ENCODE measurements around the gene CALCOCO2. TPM values are rescaled to one million over a fixed set of nuclear protein-coding genes. Genes with fewer than 3 reads are reported as not detected.

Gene CALCOCO2
- total and polyA plus RNA-seq, 9 donors = 22.4 to 49.1 (median 44.2) TPM

DNA sequence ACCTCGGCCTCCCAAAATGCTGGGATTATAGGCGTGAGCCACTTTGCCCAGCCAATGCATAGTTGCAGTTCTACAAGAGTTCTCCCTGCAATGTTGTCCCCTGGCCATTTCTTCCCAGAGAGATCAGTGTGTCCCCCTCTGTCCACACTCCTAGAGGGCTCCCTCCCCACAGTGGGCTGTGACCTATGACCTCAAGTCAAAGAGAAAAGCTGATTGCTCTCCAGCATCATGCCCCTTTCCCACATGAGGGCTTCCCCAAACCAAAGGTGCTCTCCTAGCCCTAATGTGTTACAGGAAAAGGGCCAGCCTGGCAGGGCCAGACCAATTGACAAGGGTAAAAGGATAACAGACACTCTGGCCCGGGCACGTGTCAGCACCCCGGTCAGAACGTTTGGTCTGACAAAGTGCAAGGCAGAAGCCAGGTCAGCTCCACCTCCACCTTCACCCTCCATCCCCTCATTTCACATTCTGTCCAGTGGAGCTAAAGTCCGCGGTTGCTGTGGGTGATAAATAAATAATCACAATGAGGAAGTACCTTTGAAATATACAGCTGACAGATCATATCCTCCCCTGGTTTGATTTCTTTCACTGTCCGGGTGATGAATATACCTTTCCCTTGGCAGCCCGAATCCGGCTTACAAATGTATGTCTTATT lies 31.6 kb upstream of the CALCOCO2 start:
- no peak overlapping the region for H3K4me3 ChIP-seq (ENCODE audit: low read length)
- no peaks in the 10 kb centered on the region for H3K36me3 ChIP-seq (ENCODE audit: control insufficient read depth, insufficient read depth, low read length)
- no peaks in the 10 kb centered on the region for H3K9me3 ChIP-seq (replicated peaks; ENCODE audit: control insufficient read depth, low read depth, low read length)
- peaks cover 9% of the 10 kb centered on the region for H3K4me1 ChIP-seq (ENCODE audit: control insufficient read depth, insufficient read depth, low read length)
- 85% methylated on average over 8 of the region's 11 CpGs for WGBS (ENCODE audit: insufficient coverage)
- DNase-seq = no peak
- H3K27me3 ChIP-seq (ENCODE audit: control insufficient read depth, insufficient read depth, low read length) = peaks cover 32% of the 10 kb centered on the region
- no peak overlapping the region for H3K27ac ChIP-seq (ENCODE audit: low read length)

GRCh38 chr17:48800626-48801217 lies 30.1 kb upstream of the CALCOCO2 start:
- Histone ChIP-seq H3K9me3 (replicated peaks; ENCODE audit: control insufficient read depth, low read depth, low read length) (no peaks in the 10 kb centered on the region), H3K4me1 (ENCODE audit: control insufficient read depth, insufficient read depth, low read length) (peaks cover 9% of the 10 kb centered on the region), H3K27me3 (ENCODE audit: control insufficient read depth, insufficient read depth, low read length) (peaks cover 37% of the 10 kb centered on the region), H3K4me3 (ENCODE audit: low read length) (no peak overlapping the region), H3K36me3 (ENCODE audit: control insufficient read depth, insufficient read depth, low read length) (no peaks in the 10 kb centered on the region), H3K27ac (ENCODE audit: low read length) (no peak overlapping the region)
- DNase-seq = no peak
- WGBS (ENCODE audit: insufficient coverage) = 58% methylated on average over 3 of the region's 5 CpGs

DNA sequence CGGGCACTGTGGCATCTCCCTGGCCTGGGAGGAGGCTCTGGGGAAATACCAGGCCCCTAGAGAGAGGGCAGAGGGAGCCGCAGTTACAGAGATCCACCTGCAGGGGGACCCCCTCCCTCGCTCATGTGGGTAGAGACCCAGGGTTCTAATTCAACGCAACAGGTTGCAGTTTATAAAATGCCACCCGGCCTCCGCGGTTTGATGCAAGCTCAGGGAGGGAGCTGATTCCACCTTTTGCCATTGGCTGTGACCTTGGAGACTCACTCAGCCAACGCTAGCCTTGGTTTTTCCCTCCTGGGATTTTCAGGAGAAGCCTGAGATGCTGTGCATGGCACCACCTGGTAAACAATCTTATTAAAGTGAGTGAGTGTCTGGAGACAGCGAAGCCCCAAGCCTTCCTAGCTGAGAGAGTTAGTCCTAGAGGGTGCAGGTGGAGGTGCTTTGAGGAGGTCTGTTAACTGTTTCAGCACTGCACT lies 25.9 kb upstream of the CALCOCO2 start:
- H3K27me3 ChIP-seq (ENCODE audit: control insufficient read depth, insufficient read depth, low read length) = peaks cover 28% of the 10 kb centered on the region
- H3K27ac ChIP-seq (ENCODE audit: low read length) = no peak overlapping the region
- H3K4me1 ChIP-seq (ENCODE audit: control insufficient read depth, insufficient read depth, low read length) = peaks cover 9% of the 10 kb centered on the region
- no peak overlapping the region for H3K4me3 ChIP-seq (ENCODE audit: low read length)
- DNase-seq = no peak
- H3K36me3 ChIP-seq (ENCODE audit: control insufficient read depth, insufficient read depth, low read length) = no peaks in the 10 kb centered on the region
- WGBS (ENCODE audit: insufficient coverage) = 1% methylated on average over 7 of the region's 9 CpGs
- no peaks in the 10 kb centered on the region for H3K9me3 ChIP-seq (replicated peaks; ENCODE audit: control insufficient read depth, low read depth, low read length)

DNA sequence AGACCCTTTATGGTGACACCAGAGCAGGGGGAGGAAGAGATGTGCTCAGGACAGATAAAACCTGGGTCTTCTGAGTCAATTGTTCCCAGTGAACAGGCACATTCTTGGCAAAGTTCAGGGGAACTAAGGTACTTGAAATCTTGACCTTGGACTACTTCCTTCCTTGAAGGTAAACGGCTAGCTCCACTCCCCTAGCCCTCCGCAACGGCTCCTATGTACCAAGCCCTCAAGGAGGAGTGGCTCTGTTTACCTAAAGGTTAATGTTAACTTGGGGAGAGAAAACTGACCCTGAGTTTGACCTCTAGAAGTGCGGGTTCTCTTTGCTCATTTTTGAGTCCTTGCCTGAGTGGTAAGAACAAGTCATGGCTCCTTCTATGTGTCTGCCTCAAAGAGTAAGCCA lies 21.7 kb upstream of the CALCOCO2 start:
- no peak for DNase-seq
- 83% methylated on average over 1 of the region's 4 CpGs for WGBS (ENCODE audit: insufficient coverage)
- H3K27ac ChIP-seq (ENCODE audit: low read length) = no peak overlapping the region
- no peaks in the 10 kb centered on the region for H3K9me3 ChIP-seq (replicated peaks; ENCODE audit: control insufficient read depth, low read depth, low read length)
- H3K36me3 ChIP-seq (ENCODE audit: control insufficient read depth, insufficient read depth, low read length) = no peaks in the 10 kb centered on the region
- H3K4me1 ChIP-seq (ENCODE audit: control insufficient read depth, insufficient read depth, low read length) = no peaks in the 10 kb centered on the region
- H3K4me3 ChIP-seq (ENCODE audit: low read length) = no peak overlapping the region
- peaks cover 30% of the 10 kb centered on the region for H3K27me3 ChIP-seq (ENCODE audit: control insufficient read depth, insufficient read depth, low read length)

DNA sequence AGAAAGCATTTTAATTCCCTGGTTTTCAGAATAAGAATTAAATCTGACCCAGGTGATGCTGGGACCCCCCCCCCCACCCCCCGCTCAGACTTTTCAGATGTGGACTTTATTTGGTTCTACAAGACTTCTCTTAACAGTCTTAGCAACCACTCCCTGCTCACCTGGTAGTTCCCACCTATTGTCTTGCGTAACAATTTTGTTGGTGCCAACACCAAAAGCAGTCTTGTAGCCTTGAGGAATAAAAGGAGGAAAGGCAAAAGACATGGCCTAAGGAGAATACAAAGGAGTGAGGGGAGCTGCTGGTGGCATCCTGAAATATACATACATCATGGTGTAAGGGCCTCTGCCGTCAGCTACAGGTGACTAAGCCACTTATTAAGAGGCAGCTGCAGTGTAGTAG lies 18.8 kb upstream of the CALCOCO2 start:
- peaks cover 40% of the 10 kb centered on the region for H3K27me3 ChIP-seq (ENCODE audit: control insufficient read depth, insufficient read depth, low read length)

DNA sequence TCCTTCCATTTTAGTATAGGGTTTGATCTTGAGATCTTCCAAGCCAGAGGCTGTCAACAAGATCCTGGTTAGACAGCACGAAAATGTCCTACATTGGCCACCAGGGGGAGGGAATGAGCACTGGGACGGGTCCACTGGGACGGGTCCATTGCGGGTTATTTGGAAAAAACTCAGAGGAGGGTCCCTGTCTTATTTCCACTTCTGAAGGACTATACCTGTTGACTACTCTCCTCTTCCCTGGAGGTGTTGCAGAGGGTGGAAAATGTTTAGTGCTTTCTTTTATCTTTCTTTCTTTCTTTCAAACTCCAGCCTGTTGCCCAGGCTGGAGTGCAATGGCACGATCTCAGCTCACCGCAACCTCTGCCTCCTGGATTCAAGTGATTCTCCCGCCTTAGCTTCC lies 16.3 kb upstream of the CALCOCO2 start:
- no peak for DNase-seq
- Histone ChIP-seq H3K36me3 (ENCODE audit: control insufficient read depth, insufficient read depth, low read length) (no peaks in the 10 kb centered on the region), H3K4me1 (ENCODE audit: control insufficient read depth, insufficient read depth, low read length) (peaks cover 10% of the 10 kb centered on the region), H3K4me3 (ENCODE audit: low read length) (no peak overlapping the region), H3K9me3 (replicated peaks; ENCODE audit: control insufficient read depth, low read depth, low read length) (no peaks in the 10 kb centered on the region), H3K27ac (ENCODE audit: low read length) (no peak overlapping the region), H3K27me3 (ENCODE audit: control insufficient read depth, insufficient read depth, low read length) (peaks cover 59% of the 10 kb centered on the region)
- WGBS (ENCODE audit: insufficient coverage) = 51% methylated on average over 4 of the region's 7 CpGs

More for the DNA sequence above, 18.8 kb upstream of the CALCOCO2 start:
- WGBS (ENCODE audit: insufficient coverage) = 100% methylated on average over 1 of the region's 3 CpGs
- Histone ChIP-seq H3K4me1 (ENCODE audit: control insufficient read depth, insufficient read depth, low read length) (peaks cover 6% of the 10 kb centered on the region), H3K27ac (ENCODE audit: low read length) (no peak overlapping the region), H3K9me3 (replicated peaks; ENCODE audit: control insufficient read depth, low read depth, low read length) (no peaks in the 10 kb centered on the region), H3K36me3 (ENCODE audit: control insufficient read depth, insufficient read depth, low read length) (no peaks in the 10 kb centered on the region), H3K4me3 (ENCODE audit: low read length) (no peak overlapping the region)
- DNase-seq = no peak

DNA sequence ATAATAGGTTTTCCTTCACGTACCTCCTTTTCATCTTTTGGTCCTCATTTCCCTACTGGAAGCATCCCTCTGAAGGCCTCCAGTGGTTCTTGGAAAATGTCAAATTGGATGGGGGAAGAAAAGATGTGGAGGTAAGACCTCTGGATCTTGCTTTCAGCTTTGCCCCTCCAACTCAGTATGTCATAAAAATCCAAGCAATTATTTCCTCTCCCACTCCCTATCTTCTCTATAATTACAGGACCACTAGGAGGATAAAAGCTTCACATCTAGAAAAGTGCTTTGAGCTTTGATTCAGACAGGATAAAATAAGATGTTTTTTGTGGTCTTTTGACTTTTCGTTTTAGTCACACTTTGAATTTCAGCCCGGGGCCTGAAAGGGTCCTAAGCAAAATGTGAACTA lies 15.5 kb upstream of the CALCOCO2 start:
- peaks cover 64% of the 10 kb centered on the region for H3K27me3 ChIP-seq (ENCODE audit: control insufficient read depth, insufficient read depth, low read length)
- no peak for DNase-seq
- peaks cover 10% of the 10 kb centered on the region for H3K4me1 ChIP-seq (ENCODE audit: control insufficient read depth, insufficient read depth, low read length)
- H3K4me3 ChIP-seq (ENCODE audit: low read length) = no peak overlapping the region
- no peaks in the 10 kb centered on the region for H3K36me3 ChIP-seq (ENCODE audit: control insufficient read depth, insufficient read depth, low read length)
- 55% methylated on average over 2 of the region's 3 CpGs for whole genome bisulfite sequencing (ENCODE audit: insufficient coverage)
- H3K9me3 ChIP-seq (replicated peaks; ENCODE audit: control insufficient read depth, low read depth, low read length) = no peaks in the 10 kb centered on the region
- no peak overlapping the region for H3K27ac ChIP-seq (ENCODE audit: low read length)

GRCh38 chr17:48816438-48816773 lies 14.4 kb upstream of the CALCOCO2 start:
- no peaks in the 10 kb centered on the region for H3K9me3 ChIP-seq (replicated peaks; ENCODE audit: control insufficient read depth, low read depth, low read length)
- peaks cover 63% of the 10 kb centered on the region for H3K27me3 ChIP-seq (ENCODE audit: control insufficient read depth, insufficient read depth, low read length)
- no peak overlapping the region for H3K27ac ChIP-seq (ENCODE audit: low read length)
- no peaks in the 10 kb centered on the region for H3K36me3 ChIP-seq (ENCODE audit: control insufficient read depth, insufficient read depth, low read length)
- 4% methylated on average over 7 of the region's 7 CpGs for WGBS (ENCODE audit: insufficient coverage)
- DNase-seq = no peak
- no peak overlapping the region for H3K4me3 ChIP-seq (ENCODE audit: low read length)
- H3K4me1 ChIP-seq (ENCODE audit: control insufficient read depth, insufficient read depth, low read length) = peaks cover 10% of the 10 kb centered on the region

DNA sequence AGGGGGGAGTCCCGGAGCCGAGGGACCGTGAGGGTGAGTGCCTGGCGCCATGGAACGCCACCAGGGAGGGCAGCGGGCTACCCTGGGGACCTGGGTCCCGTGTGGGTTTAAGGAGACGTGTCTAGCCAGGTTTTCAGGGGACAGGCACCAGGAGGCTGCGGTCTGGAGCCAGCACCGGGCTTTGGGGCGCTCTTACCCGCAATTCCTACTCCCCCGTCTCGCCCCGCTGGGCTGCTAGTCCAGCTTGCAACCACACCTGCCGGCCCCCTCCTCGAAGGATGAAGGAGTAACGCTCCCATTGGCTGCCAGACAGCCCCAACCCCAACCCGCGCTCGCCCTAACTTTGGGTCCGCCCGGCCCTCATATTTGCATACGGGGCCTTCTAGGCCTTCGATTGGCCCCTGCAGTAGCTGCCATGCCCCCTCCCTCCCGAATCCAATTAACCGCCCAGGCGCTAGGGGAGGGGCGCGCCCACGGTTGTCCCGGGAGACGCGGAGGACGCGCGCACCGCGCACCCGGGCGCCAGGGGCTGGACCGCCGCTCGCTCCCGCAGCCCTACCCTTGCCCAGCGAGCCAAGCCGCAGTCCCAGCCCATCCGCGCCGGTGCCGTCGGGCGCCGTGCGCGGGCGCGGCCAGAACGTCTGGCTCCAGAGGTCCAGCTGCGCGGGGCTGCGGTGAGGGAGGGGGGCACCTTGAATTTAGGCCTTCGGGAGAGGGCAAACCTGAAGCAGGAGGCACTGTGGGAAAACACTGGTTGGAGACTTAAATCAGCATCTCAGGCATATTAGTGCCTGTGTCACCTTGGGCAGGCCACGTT lies 13.9 kb upstream of the CALCOCO2 start, which contains the start of gene TTLL6:
TSS of gene TTLL6 (minus strand) at position 456 of the 817 bp plus-strand sequence. CDS start at position 299, 157 bp downstream.
- Histone ChIP-seq H3K36me3 (ENCODE audit: control insufficient read depth, insufficient read depth, low read length) (no peaks in the 10 kb centered on the region), H3K4me3 (ENCODE audit: low read length) (no peak within 1 kb of the TSS), H3K27me3 (ENCODE audit: control insufficient read depth, insufficient read depth, low read length) (peaks cover 59% of the 10 kb centered on the region), H3K9me3 (replicated peaks; ENCODE audit: control insufficient read depth, low read depth, low read length) (no peaks in the 10 kb centered on the region), H3K4me1 (ENCODE audit: control insufficient read depth, insufficient read depth, low read length) (peaks cover 10% of the 10 kb centered on the region), H3K27ac (ENCODE audit: low read length) (no peak within 1 kb of the TSS)
- WGBS (ENCODE audit: insufficient coverage) = 2% methylated on average over 56 of the region's 64 CpGs
- peak; percentile 75 for DNase-seq

DNA sequence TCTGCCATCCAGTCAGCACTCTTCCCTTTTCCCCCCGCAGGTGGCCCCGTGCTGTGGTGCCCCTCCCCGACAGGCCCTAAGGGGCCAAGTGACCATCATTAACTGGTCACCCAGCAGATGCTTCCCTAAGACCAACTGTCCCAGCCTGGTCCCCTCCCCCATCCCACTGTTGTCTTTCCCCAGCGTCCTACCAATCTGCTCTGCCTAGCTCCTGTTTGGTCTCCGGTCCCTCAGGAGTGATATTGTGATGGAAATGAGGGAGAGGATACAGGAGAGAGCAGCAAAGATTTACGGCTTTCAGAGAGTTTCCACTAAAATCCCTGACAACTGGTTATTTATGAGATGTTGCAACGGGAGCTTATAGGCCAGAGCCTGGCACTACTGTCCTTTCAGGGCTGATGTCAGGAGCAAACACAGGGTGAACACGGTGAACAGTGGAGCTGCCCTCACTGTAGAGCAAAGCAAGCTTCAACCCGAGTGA lies 12.4 kb upstream of the CALCOCO2 start:
- H3K4me3 ChIP-seq (ENCODE audit: low read length) = no peak overlapping the region
- no peak overlapping the region for H3K27ac ChIP-seq (ENCODE audit: low read length)
- H3K36me3 ChIP-seq (ENCODE audit: control insufficient read depth, insufficient read depth, low read length) = no peaks in the 10 kb centered on the region
- peaks cover 57% of the 10 kb centered on the region for H3K27me3 ChIP-seq (ENCODE audit: control insufficient read depth, insufficient read depth, low read length)
- no peak for DNase-seq
- H3K4me1 ChIP-seq (ENCODE audit: control insufficient read depth, insufficient read depth, low read length) = peaks cover 10% of the 10 kb centered on the region
- 13% methylated on average over 7 of the region's 9 CpGs for WGBS (ENCODE audit: insufficient coverage)
- H3K9me3 ChIP-seq (replicated peaks; ENCODE audit: control insufficient read depth, low read depth, low read length) = no peaks in the 10 kb centered on the region
